HG03354 (cell line): ENCODE results near the gene PRRC2C.

ENCODE experiments used
- ATAC-seq: cut with Tn5 transposase; IDR thresholded peaks from one replicate; pipeline ENCODE4 v1.9.1; 2021; ENCODE audit warnings: mild to moderate bottlenecking; ENCODE audit not compliant: unreplicated experiment, poor library complexity, severe bottlenecking

The PRRC2C gene

GRCh38 chr1:171622152-171622462 is 136.8 kb downstream of the PRRC2C start, which contains the start of gene MYOCOS:
MYOCOS (plus strand) TSS chr1:171622243; CDS start chr1:171623884, 1,641 bp downstream.
- no peak for ATAC-seq

GRCh38 chr1:171623651-171624331 is 138.5 kb downstream of the PRRC2C start:
- no peak for ATAC-seq

DNA sequence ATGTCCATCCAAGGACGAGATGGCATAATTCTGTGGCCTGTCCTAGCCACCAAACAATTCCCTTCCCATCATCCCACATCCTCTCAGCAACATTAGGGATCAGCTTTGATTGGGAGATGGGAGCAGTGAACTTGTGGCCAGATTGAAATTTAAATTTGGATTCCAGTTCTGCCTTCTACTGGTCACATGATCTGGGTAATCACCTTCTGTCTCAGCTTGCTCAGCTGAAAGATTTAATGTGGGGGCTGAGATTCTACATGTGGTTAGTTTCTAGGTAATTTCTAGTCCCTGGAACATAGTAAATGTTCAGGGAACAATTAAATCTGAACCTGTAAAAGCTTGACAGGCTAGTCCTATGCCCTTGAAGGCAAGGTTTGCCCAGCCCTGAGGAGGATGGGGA is 139.9 kb downstream of the PRRC2C start:
- no peak for ATAC-seq

DNA sequence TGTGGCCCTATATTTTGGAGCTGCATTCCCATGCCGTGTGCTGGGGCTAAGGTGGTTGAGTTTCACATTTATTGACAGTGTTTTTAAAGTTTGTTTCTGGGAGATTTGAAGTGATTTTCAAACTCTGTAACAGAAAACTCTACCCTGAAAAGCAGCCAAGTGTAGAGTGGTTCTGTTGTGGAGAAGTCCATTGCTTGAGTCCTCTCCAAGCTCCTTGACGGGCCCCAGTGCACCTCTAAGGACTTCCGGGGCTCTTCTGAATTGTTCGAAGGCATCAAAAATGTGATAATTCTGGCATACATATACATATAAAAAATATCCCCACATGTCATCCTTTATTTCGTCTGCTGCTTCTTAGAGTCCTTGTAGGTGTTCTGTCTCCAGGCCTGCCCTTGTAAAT is 141.7 kb downstream of the PRRC2C start:
- no peak for ATAC-seq

GRCh38 chr1:171628225-171628624 is 142.9 kb downstream of the PRRC2C start:
- no peak for ATAC-seq

DNA sequence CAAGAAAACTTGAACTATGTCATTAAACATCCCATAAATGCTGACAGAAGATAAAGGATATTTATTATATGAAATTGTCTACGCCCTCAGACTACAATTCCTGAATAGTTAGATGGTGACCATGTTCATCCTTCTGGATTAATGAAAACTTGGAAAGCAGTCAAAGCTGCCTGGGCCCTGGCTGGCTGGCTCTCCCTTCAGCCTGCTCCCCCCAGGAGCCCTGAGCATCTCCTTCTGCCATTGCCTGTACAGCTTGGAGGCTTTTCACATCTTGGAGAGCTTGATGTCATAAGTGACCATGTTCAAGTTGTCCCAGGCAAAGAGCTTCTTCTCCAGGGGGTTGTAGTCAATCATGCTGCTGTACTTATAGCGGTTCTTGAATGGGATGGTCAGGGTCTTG is 150.3 kb downstream of the PRRC2C start:
- ATAC-seq: no peak

GRCh38 chr1:171636141-171636540 is 150.8 kb downstream of the PRRC2C start:
- no peak for ATAC-seq

DNA sequence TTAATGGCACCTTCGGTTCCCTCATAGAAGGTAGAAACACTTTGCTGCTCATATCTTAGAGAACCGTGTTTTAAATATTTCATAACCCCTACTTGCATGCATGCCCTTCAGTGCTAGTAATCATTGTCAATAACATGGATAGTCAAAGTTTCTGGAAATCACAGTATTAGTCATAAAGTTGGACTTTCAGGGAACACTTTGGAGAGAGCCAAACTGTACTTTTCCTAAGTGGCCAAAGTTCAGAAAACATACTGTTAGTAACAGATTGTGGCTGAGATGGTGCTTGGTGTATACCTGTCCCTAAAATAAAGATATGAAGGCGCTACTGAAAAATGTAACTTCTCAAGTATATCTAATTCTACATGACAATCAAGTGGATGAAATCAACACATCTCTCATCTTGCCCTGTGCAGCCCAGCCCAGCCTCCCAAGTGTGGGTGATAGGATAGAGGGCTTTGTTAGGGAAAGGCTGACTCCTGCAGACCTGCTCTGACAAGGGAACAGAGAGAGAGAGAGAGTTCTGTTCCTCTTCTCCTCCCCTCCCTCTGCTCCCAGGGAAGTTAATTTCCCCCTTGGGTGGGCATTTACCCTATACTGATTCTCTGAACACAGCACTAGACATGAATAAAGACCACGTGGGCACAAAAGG is 152.7 kb downstream of the PRRC2C start:
- ATAC-seq: no peak

DNA sequence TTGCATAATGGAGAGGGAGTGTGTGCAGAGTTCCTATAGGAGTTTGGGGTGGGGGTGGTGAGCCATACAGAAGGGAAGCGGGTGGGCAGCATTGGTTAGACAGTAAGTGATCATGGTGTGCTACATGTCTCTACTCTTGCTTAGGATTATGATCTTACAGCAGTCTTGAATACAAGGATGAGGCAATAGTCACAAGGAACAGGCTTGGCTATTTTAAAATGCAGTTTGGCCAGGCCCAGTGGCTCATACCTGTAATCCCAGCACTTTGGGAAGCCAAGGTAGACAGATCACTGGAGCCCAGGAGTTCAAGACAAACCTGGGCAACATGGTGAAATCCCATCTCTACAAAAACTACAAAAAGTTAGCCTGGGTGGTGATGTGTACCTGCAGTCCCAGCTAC is 154.9 kb downstream of the PRRC2C start:
- ATAC-seq: no peak

DNA sequence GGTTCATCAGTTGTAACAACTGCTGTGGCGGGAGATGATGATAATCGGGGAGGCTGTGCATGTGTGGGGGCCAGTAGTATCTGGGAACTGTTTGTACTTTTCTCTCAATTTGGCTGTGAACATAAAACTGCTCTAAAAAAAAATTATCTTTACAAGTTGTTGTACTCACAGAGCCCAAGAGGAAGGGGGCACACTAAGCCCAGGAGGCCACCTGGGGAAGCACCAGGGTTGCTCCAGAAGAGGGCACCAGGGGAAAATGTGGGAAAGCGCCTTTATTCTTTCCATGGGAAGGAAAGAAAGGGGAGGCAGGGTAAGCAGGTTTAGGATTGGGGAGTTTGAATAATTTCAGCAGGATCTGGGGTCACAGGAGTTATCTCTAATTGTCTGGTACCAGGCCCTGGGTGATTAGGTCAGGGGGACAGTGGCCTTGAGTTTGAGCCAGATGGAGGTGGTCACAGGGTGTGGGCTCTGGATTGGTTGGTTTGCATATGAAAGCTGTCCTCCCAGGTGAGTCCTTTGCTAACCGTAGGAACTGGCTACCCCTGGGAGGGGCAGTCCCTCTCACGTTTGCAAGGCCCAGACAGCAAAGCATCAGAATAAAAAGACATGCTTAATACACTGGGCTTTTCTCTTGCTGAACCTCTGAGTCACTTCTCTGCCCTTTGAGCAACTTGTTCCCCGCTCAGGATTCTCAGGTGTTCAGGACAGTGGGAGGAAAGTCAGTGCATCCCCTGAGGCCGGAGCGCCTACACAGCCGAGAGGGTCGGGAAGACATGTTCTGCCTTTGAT is 155.9 kb downstream of the PRRC2C start:
- no peak for ATAC-seq

GRCh38 chr1:171642197-171642596 is 156.9 kb downstream of the PRRC2C start:
- ATAC-seq: no peak
